H9 (cell line): Measurements from ENCODE around the gene PDE1C. TPM values are rescaled to one million over a fixed set of nuclear protein-coding genes. Genes with fewer than 3 reads are reported as not detected.

Experiments
- DNase-seq: peaks from one replicate; pipeline ENCODE4 v3.0.0-alpha.2; 2017
- H2AFZ ChIP-seq: one replicate; pipeline ENCODE4 v1.6.1; 2013; ENCODE audit warnings: mild to moderate bottlenecking, low read length, control low read depth, moderate library complexity
- H2AK5ac ChIP-seq: 2 replicates; pipeline ENCODE4 v1.6.1; 2013; ENCODE audit warnings: low read length, control low read depth, mixed read lengths; ENCODE audit not compliant: insufficient read length
- H2BK120ac ChIP-seq: one replicate; pipeline ENCODE4 v1.6.1; 2013; ENCODE audit warnings: low read depth, mild to moderate bottlenecking, low read length, control low read depth, inconsistent platforms; ENCODE audit not compliant: poor library complexity, severe bottlenecking
- H2BK12ac ChIP-seq: 2 replicates; pipeline ENCODE4 v1.6.1; 2013; ENCODE audit warnings: low read length, control low read depth, mixed read lengths, low read depth; ENCODE audit not compliant: insufficient read length
- H2BK15ac ChIP-seq: 2 replicates; pipeline ENCODE4 v1.6.1; 2013; ENCODE audit warnings: low read depth, low read length, control low read depth
- H2BK20ac ChIP-seq: one replicate; pipeline ENCODE4 v1.6.1; 2013; ENCODE audit warnings: low read depth, mild to moderate bottlenecking, low read length, control low read depth, inconsistent platforms; ENCODE audit not compliant: poor library complexity, severe bottlenecking
- H2BK5ac ChIP-seq: 2 replicates; pipeline ENCODE4 v1.6.1; 2013; ENCODE audit warnings: low read length, control low read depth, mixed read lengths; ENCODE audit not compliant: insufficient read length
- H3K14ac ChIP-seq: 2 replicates; pipeline ENCODE4 v1.6.1; 2013; ENCODE audit warnings: low read length, control low read depth; ENCODE audit not compliant: insufficient read depth
- H3K18ac ChIP-seq: 2 replicates; pipeline ENCODE4 v1.6.1; 2013; ENCODE audit warnings: low read depth, mild to moderate bottlenecking, mixed read lengths, low read length, control low read depth; ENCODE audit not compliant: insufficient read length
- H3K23ac ChIP-seq: 2 replicates; pipeline ENCODE4 v1.6.1; 2013; ENCODE audit warnings: low read length, control low read depth, mixed read lengths, low read depth; ENCODE audit not compliant: insufficient read length
- H3K23me2 ChIP-seq: 2 replicates; pipeline ENCODE4 v1.6.1; 2013; ENCODE audit warnings: low read depth, mild to moderate bottlenecking, mixed read lengths, low read length, control low read depth; ENCODE audit not compliant: insufficient read length, poor library complexity, severe bottlenecking
- H3K27ac ChIP-seq: 2 replicates; pipeline ENCODE4 v1.5.1; 2013; ENCODE audit warnings: low read length, control low read depth, mixed read lengths, low read depth; ENCODE audit not compliant: insufficient read length
- H3K27me3 ChIP-seq: 2 replicates; pipeline ENCODE4 v1.6.1; 2013; ENCODE audit warnings: low read length, control low read depth, inconsistent platforms; ENCODE audit not compliant: insufficient read depth
- H3K4ac ChIP-seq: 2 replicates; pipeline ENCODE4 v1.6.1; 2013; ENCODE audit warnings: low read depth, mild to moderate bottlenecking, control low read depth, inconsistent platforms, low read length, moderate library complexity
- H3K4me1 ChIP-seq: 2 replicates; pipeline ENCODE4 v1.6.1; 2013; ENCODE audit warnings: low read length, control low read depth, inconsistent platforms; ENCODE audit not compliant: insufficient read depth
- H3K4me2 ChIP-seq: 2 replicates; pipeline ENCODE4 v1.6.1; 2013; ENCODE audit warnings: low read length, control low read depth, mixed read lengths; ENCODE audit not compliant: insufficient read length, insufficient read depth
- H3K56ac ChIP-seq: 2 replicates; pipeline ENCODE4 v1.6.1; 2013; ENCODE audit warnings: low read depth, mild to moderate bottlenecking, mixed read lengths, low read length, control low read depth; ENCODE audit not compliant: insufficient read length
- H3K79me1 ChIP-seq: 2 replicates; pipeline ENCODE4 v1.6.1; 2013; ENCODE audit warnings: low read depth, mild to moderate bottlenecking, moderate library complexity, low read length, control low read depth, inconsistent platforms; ENCODE audit not compliant: insufficient read depth, poor library complexity, severe bottlenecking
- H3K79me2 ChIP-seq: 2 replicates; pipeline ENCODE4 v1.6.1; 2013; ENCODE audit warnings: low read length, control low read depth, inconsistent platforms; ENCODE audit not compliant: insufficient read depth
- H3K9ac ChIP-seq: 2 replicates; pipeline ENCODE4 v1.6.1; 2013; ENCODE audit warnings: low read length, control low read depth, mixed read lengths; ENCODE audit not compliant: insufficient read length; ENCODE audit errors: extremely low read depth
- H3K9me3 ChIP-seq: one replicate; pipeline ENCODE4 v1.6.1; 2013; ENCODE audit warnings: low read depth, low read length, inconsistent platforms; ENCODE audit not compliant: control insufficient read depth
- H3T11ph ChIP-seq: one replicate; pipeline ENCODE4 v1.6.1; 2013; ENCODE audit warnings: mild to moderate bottlenecking, low read length, control low read depth, inconsistent platforms
- H4K20me1 ChIP-seq: one replicate; pipeline ENCODE4 v1.6.1; 2013; ENCODE audit not compliant: control insufficient read depth, insufficient read length, insufficient read depth
- H4K5ac ChIP-seq: 2 replicates; pipeline ENCODE4 v1.6.1; 2013; ENCODE audit warnings: low read depth, mild to moderate bottlenecking, mixed read lengths, low read length, control low read depth; ENCODE audit not compliant: insufficient read length
- H4K8ac ChIP-seq: replicated peaks from 2 replicates; pipeline ENCODE4 v1.6.1; 2013; ENCODE audit warnings: low read length, control low read depth, mixed read lengths, low read depth; ENCODE audit not compliant: insufficient read length
- H4K91ac ChIP-seq: 2 replicates; pipeline ENCODE4 v1.6.1; 2013; ENCODE audit warnings: low read depth, mild to moderate bottlenecking, moderate library complexity, mixed read lengths, low read length, control low read depth; ENCODE audit not compliant: insufficient read length
- H3K27ac Mint-ChIP-seq, 3 experiments: 2 replicates in 2 of 3; 3 replicates in 1 of 3; pipeline ENCODE4 v1.8.0; 2020 to 2021; ENCODE audit warnings: mixed read lengths in 3 of 3, mild to moderate bottlenecking in 1 of 3, moderate library complexity in 1 of 3
- H3K27me3 Mint-ChIP-seq: 2 replicates; pipeline ENCODE4 v1.8.0; 2021; ENCODE audit warnings: low read depth, mild to moderate bottlenecking, moderate library complexity, mixed read lengths
- H3K36me3 Mint-ChIP-seq, 3 experiments: 2 replicates in 2 of 3; 3 replicates in 1 of 3; pipeline ENCODE4 v1.8.0; 2020 to 2021; ENCODE audit warnings: low read depth in 3 of 3, mixed read lengths in 3 of 3; ENCODE audit not compliant: insufficient read depth in 1 of 3
- H3K4me1 Mint-ChIP-seq, 2 experiments: 2 replicates each; pipeline ENCODE4 v1.8.0; 2020; ENCODE audit warnings: mixed read lengths in 2 of 2
- H3K4me3 Mint-ChIP-seq, 2 experiments: 2 replicates in 1 of 2; 3 replicates in 1 of 2; pipeline ENCODE4 v1.8.0; 2020 to 2021; ENCODE audit warnings: mild to moderate bottlenecking in 2 of 2, mixed read lengths in 2 of 2, moderate library complexity in 1 of 2
- H3K9me3 Mint-ChIP-seq, 2 experiments: 2 replicates in 1 of 2; 3 replicates in 1 of 2; pipeline ENCODE4 v1.8.0; 2020; ENCODE audit warnings: mild to moderate bottlenecking in 2 of 2, mixed read lengths in 2 of 2, moderate library complexity in 1 of 2
- WGBS: extraction: QIAGEN DNeasy Blood & Tissue Kit; methylation state at CpG from one replicate; pipeline ENCODE4 v1.1.7; 2013; ENCODE audit warnings: missing lambda C conversion rate, low lambda C conversion rate, mixed read lengths; ENCODE audit not compliant: insufficient read length; ENCODE audit errors: extremely low coverage; 5-methylcytosine and 5-hydroxymethylcytosine counted together
- total RNA-seq: library from RNA; stranded (reverse); gene quantifications from 2 replicates; pipeline ENCODE4 v1.2.1, GENCODE V29; 2021
- TF ChIP-seq, protein P1 (sequence below): fragments of 200-600 bp; sonication (generic); conservative IDR thresholded peaks from 3 replicates; pipeline ENCODE4 v1.8.0; 2021; ENCODE audit warnings: antibody characterized with exemption, mild to moderate bottlenecking

The PDE1C gene
- total RNA-seq, 1 experiment from 2014 or later: 0.17 TPM

DNA sequence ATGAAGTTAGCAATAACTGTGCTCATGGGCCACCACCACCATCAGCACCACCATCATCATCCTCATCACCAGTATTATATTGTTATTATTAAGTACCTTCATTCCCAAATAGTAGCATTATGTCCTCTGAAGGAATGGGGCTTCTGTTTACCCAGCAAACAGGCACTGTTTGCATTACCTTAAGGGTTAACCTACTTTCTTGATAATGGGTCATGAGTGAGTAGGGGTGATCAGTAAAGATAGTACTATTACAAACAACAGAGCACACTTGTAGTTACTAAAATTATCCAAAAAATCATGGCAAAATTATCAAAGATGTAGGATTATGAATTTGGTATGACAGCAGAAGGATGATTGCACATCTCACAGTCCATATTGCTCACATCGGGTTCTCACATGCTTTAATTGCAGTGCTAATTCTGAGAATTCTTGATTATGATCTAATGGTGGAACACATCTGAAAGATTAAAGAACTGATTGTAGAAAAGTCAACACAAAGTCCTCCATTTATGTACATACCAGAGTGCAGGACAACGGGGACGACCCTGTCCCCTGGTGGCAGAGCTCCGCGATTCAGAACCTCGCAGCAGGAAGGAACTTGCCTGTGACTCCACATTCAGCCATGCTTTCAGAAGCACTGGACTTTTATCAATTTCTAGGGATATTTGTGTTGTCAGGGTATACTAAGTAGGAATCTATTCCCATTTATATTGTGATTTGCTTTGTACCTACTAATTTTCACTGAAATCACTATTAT, 31.0 kb downstream of the PDE1C start:
- DNase-seq: no peak
- Histone ChIP-seq H3K23ac (no peak overlapping the region), H2BK120ac (no peak overlapping the region), H3K79me2 (no peaks in the 10 kb centered on the region), H3K14ac (no peak overlapping the region), H2AFZ (no peak overlapping the region), H4K8ac (no peak overlapping the region), H3K4ac (no peak overlapping the region), H4K5ac (no peak overlapping the region), H3K9me3 (no peaks in the 10 kb centered on the region), H3K18ac (no peak overlapping the region), H3K4me1 (no peaks in the 10 kb centered on the region), H2BK15ac (no peak overlapping the region), H3T11ph (no peak overlapping the region), H3K27ac (no peak overlapping the region), H4K91ac (no peak overlapping the region), H3K23me2 (no peaks in the 10 kb centered on the region), H3K27me3 (no peaks in the 10 kb centered on the region), H2BK5ac (no peak overlapping the region), H2BK12ac (no peak overlapping the region), H2BK20ac (no peak overlapping the region), H3K9ac (no peak overlapping the region), H3K56ac (no peak overlapping the region), H3K4me2 (no peak overlapping the region), H3K79me1 (no peaks in the 10 kb centered on the region), H2AK5ac (no peak overlapping the region), H4K20me1 (no peaks in the 10 kb centered on the region)
- Mint-ChIP-seq H3K27ac (no peak overlapping the region), H3K9me3 (peaks cover 8 to 10% of the 10 kb centered on the region in 2 experiments), H3K27me3 (peaks cover 13% of the 10 kb centered on the region), H3K36me3 (peaks cover 0 to 11% (median 7%) of the 10 kb centered on the region in 3 experiments; a peak in 5 of 7 replicates), H3K4me1 (no peaks in the 10 kb centered on the region; a peak in 2 of 4 replicates), H3K4me3 (no peak overlapping the region)
- WGBS: no CpG with 5 or more reads among the region's 6 CpGs
- TF ChIP-seq, protein P1, sequence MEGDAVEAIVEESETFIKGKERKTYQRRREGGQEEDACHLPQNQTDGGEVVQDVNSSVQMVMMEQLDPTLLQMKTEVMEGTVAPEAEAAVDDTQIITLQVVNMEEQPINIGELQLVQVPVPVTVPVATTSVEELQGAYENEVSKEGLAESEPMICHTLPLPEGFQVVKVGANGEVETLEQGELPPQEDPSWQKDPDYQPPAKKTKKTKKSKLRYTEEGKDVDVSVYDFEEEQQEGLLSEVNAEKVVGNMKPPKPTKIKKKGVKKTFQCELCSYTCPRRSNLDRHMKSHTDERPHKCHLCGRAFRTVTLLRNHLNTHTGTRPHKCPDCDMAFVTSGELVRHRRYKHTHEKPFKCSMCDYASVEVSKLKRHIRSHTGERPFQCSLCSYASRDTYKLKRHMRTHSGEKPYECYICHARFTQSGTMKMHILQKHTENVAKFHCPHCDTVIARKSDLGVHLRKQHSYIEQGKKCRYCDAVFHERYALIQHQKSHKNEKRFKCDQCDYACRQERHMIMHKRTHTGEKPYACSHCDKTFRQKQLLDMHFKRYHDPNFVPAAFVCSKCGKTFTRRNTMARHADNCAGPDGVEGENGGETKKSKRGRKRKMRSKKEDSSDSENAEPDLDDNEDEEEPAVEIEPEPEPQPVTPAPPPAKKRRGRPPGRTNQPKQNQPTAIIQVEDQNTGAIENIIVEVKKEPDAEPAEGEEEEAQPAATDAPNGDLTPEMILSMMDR: peak; percentile 59
